Measurements from ENCODE around the gene ABHD6. TPM values are rescaled to one million over a fixed set of nuclear protein-coding genes. Genes with fewer than 3 reads are reported as not detected.

ABHD6 gene
- total RNA-seq, 1 donor from 2014 or later = 6.9 TPM

DNA sequence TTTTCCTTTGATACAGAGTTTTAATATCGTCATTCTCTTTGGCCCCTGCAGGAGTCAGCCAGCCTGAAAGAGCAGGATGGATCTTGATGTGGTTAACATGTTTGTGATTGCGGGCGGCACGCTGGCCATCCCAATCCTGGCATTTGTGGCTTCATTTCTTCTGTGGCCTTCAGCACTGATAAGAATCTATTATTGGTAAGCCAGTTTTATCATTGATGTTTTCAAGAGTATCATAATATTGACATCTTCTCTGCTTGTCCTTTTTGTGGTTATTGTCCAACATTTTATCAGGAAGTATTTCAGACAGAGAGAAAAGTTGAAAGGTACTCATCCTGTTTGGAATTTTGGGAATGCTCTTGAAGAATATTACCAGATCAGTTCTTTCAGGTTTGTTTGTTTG is 18.9 kb downstream of the ABHD6 start:
- no peaks in the 10 kb centered on the region for H3K27me3 ChIP-seq
- intact Hi-C loops (cut with DNase I) = no loop called here
- peaks cover 3 to 24% of the 10 kb centered on the region in 2 donors for H3K36me3 ChIP-seq

DNA sequence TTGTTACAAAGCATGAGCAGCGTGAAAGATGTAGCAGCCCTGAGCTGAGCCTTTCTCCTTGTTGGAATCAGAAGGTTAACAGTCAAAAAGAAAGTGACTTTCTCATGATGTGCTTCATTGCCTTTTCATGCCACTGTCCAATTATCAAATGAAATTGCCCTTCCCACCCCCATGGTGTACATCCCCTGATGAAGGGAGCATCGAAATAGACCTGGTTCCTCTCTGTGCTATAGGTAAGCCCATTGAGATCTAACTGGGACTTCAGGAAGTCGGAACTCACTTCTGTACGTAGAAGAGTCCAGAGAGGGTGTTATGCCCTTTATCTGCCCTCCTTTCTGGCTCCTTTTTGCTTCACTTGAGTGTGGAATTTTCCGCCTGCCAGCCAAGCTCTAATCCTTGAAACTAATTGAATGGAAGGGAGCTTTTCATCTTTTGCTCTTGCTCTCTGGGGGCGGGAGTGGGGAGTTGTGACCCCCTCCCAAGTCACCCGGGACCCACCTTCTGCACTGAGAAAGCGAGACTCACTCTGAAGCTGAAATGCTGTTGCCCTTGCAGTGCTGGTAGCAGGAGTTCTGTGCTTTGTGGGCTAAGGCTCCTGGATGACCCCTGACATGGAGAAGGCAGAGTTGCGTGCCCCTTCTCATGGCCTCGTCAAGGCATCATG is 20.9 kb downstream of the ABHD6 start:
- Histone ChIP-seq H3K27ac (no peak overlapping the region), H3K9me3 (no peaks in the 10 kb centered on the region), H3K36me3 (peaks cover 3 to 24% of the 10 kb centered on the region in 2 donors), H3K4me1 (no peaks in the 10 kb centered on the region), H3K4me3 (no peak overlapping the region), H3K27me3 (no peaks in the 10 kb centered on the region)
- DNase-seq (ENCODE audit: low spot score in 2 of 2) = no peak
- intact Hi-C loops (cut with DNase I) = no loop called here
- TF ChIP-seq, protein P1, sequence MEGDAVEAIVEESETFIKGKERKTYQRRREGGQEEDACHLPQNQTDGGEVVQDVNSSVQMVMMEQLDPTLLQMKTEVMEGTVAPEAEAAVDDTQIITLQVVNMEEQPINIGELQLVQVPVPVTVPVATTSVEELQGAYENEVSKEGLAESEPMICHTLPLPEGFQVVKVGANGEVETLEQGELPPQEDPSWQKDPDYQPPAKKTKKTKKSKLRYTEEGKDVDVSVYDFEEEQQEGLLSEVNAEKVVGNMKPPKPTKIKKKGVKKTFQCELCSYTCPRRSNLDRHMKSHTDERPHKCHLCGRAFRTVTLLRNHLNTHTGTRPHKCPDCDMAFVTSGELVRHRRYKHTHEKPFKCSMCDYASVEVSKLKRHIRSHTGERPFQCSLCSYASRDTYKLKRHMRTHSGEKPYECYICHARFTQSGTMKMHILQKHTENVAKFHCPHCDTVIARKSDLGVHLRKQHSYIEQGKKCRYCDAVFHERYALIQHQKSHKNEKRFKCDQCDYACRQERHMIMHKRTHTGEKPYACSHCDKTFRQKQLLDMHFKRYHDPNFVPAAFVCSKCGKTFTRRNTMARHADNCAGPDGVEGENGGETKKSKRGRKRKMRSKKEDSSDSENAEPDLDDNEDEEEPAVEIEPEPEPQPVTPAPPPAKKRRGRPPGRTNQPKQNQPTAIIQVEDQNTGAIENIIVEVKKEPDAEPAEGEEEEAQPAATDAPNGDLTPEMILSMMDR (IDR thresholded peaks at IDR 0.05) = no peak

More for the DNA sequence above, 18.9 kb downstream of the ABHD6 start:
- DNase-seq (ENCODE audit: low spot score in 2 of 2) = no peak
- Histone ChIP-seq H3K4me3 (no peak overlapping the region), H3K9me3 (no peaks in the 10 kb centered on the region), H3K4me1 (no peaks in the 10 kb centered on the region), H3K27ac (no peak overlapping the region)
- TF ChIP-seq, protein P1 (IDR thresholded peaks at IDR 0.05) = no peak

DNA sequence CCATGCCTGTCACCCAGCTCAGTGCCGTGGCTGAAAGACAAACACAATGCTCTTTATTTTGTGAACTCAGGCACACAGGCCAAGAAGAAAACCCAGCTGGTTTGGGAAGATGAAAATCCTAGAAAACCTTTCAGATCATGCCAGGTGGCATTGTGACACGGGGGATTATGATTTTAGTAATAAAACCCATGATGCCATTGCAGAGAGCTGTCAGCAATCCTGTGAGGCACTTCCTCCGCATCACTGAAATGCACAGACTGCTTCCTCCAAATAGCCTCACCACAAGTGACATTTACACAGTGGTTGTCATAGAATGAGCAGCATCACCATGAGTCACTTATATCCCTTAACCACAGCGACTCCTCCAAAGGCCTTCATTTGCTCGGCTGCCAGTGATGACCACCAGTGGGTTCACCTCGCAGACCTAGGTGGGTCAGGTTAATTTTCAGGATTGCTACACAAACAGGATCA is 22.7 kb downstream of the ABHD6 start:
- Histone ChIP-seq H3K4me3 (no peak overlapping the region), H3K4me1 (no peaks in the 10 kb centered on the region), H3K27me3 (no peaks in the 10 kb centered on the region), H3K27ac (no peak overlapping the region), H3K9me3 (no peaks in the 10 kb centered on the region), H3K36me3 (peaks cover 3 to 24% of the 10 kb centered on the region in 2 donors)
- TF ChIP-seq, protein P1 (IDR thresholded peaks at IDR 0.05) = no peak
- no peak for DNase-seq (ENCODE audit: low spot score in 2 of 2)
- intact Hi-C loops (cut with DNase I) = no loop called here

DNA sequence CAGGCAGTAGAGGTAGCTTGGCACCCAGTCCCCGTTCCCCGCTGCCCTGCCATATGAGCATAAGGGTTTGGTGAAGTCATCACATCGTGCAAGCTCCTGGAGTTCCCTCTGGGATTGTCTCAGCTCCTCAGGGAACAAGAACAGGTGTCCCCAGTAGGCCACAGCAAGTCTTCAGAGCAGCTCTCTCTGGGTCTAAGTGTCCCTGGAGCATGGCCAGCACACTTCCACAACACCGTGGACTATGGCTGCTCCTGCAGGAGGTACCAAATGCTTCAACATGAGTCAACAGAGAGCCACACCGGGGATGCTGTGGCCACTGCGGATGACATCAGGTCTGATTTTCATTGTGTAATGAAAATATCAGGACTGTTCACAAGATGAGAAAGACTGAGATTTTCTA is 23.1 kb downstream of the ABHD6 start:
- intact Hi-C loops (cut with DNase I) = no loop called here
- no peak for DNase-seq (ENCODE audit: low spot score in 2 of 2)
- H3K27ac ChIP-seq = no peak overlapping the region
- no peak overlapping the region for H3K4me3 ChIP-seq
- H3K36me3 ChIP-seq = peaks cover 3 to 24% of the 10 kb centered on the region in 2 donors
- H3K4me1 ChIP-seq = no peaks in the 10 kb centered on the region
- TF ChIP-seq, protein P1 (IDR thresholded peaks at IDR 0.05) = no peak
- no peaks in the 10 kb centered on the region for H3K9me3 ChIP-seq
- no peaks in the 10 kb centered on the region for H3K27me3 ChIP-seq

DNA sequence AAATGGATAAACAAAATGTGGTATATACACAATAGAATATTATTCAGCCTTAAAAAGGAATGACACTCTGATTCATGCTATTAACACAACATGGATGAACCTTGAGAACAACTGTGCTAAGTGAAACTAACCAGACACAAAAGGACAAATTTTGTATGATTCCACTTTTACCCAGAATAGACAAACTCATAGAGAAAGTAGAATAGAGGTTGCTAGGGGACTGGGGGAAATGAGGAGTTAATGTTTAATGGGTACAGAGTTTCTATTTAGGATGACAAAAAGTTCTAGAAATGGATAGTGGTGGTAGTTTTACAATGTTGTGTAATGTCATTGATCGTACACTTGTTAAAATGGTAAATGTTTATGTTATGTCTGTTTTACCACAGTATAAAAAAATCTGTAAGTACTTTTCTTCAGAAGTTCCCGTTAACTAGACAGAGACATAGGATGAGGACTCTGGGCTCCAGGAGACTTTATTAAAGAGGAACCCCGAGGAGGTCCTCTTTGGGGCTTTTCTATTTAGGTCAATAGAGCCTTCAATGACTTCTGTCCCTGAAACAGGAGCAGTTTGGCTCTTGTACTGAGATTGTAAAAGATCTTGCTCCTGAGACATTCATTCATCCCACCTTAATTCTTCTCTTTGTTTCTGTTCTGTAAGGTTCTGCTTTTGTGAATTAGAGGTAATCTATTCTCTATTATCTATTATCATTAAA is 24.5 kb downstream of the ABHD6 start:
- H3K9me3 ChIP-seq = no peaks in the 10 kb centered on the region
- H3K27ac ChIP-seq = no peak overlapping the region
- peaks cover 3 to 16% of the 10 kb centered on the region in 2 donors for H3K36me3 ChIP-seq
- TF ChIP-seq, protein P1 (IDR thresholded peaks at IDR 0.05) = no peak
- H3K27me3 ChIP-seq = no peaks in the 10 kb centered on the region
- no peak for DNase-seq (ENCODE audit: low spot score in 2 of 2)
- H3K4me3 ChIP-seq = no peak overlapping the region
- intact Hi-C loops (cut with DNase I) = no loop called here
- no peaks in the 10 kb centered on the region for H3K4me1 ChIP-seq

Data from ascending aorta (tissue), 2 donors.